HEK293T (cell line): ENCODE measurements around the gene GMDS.

Experiments used
- BHLHE40 ChIP-seq: fragments of 450-650 bp; IDR thresholded peaks from 2 replicates; pipeline ENCODE4 v1.6.1; 2016; ENCODE audit warnings: mild to moderate bottlenecking, moderate library complexity, borderline replicate concordance
- CTBP1 ChIP-seq: fragments of 450-650 bp; IDR thresholded peaks from 2 replicates; pipeline ENCODE4 v1.6.1; 2016; ENCODE audit warnings: borderline replicate concordance
- ELF4 ChIP-seq: fragments of 450-650 bp; IDR thresholded peaks from 2 replicates; pipeline ENCODE4 v1.6.1; 2017; ENCODE audit warnings: antibody characterized with exemption
- FOXA1 ChIP-seq: fragments of 450-650 bp; IDR thresholded peaks from 2 replicates; pipeline ENCODE4 v1.6.1; 2016; ENCODE audit warnings: mild to moderate bottlenecking
- FOXK2 ChIP-seq: fragments of 450-650 bp; IDR thresholded peaks from 2 replicates; pipeline ENCODE4 v1.6.1; 2016; ENCODE audit warnings: mild to moderate bottlenecking
- FOXM1 ChIP-seq: fragments of 450-650 bp; IDR thresholded peaks from 2 replicates; pipeline ENCODE4 v1.6.1; 2017; ENCODE audit warnings: mild to moderate bottlenecking, borderline replicate concordance
- HDGF ChIP-seq: fragments of 450-650 bp; IDR thresholded peaks from 2 replicates; pipeline ENCODE4 v1.6.1; 2017; ENCODE audit warnings: antibody characterized with exemption, borderline replicate concordance
- L3MBTL2 ChIP-seq: fragments of 450-650 bp; conservative IDR thresholded peaks from 2 replicates; pipeline ENCODE4 v1.6.1; 2016; ENCODE audit warnings: mild to moderate bottlenecking
- LEF1 ChIP-seq: fragments of 450-650 bp; IDR thresholded peaks from 2 replicates; pipeline ENCODE4 v1.6.1; 2017; ENCODE audit warnings: mild to moderate bottlenecking, borderline replicate concordance
- SP1 ChIP-seq: fragments of 450-650 bp; IDR thresholded peaks from 2 replicates; pipeline ENCODE4 v1.6.1; 2017
- SUZ12 ChIP-seq: fragments of 450-650 bp; IDR thresholded peaks from 2 replicates; pipeline ENCODE4 v1.6.1; 2016; ENCODE audit warnings: mild to moderate bottlenecking
- TARDBP ChIP-seq: fragments of 450-650 bp; IDR thresholded peaks from 2 replicates; pipeline ENCODE4 v1.6.1; 2016
- ZNF384 ChIP-seq: fragments of 450-650 bp; IDR thresholded peaks from 2 replicates; pipeline ENCODE4 v1.6.1; 2016
- TF ChIP-seq, protein P1 (sequence below): fragments of 450-650 bp; IDR thresholded peaks from 2 replicates; pipeline ENCODE4 v1.6.1; 2016

DNA sequence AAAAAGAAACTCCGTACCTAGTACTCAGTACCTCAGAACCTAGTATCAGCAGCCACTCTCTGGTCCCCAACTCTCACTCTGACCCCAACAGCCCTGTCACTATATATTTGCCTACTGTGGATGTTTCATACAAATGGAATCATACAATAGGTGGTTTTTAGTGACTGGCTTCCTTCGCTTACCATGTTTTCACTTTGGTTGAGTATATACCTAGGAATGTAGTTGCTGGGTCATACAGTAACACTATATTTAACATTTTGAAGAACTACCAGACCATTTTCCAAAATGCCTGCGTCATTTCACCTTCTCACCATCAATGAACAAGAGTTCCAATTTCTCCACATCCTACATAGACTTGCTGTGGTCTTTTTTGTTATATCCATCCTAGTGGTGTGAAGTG lies 283.2 kb downstream of the GMDS start:
- TF ChIP-seq SUZ12 (no peak), FOXK2 (no peak), FOXM1 (no peak), FOXA1 (no peak), SP1 (no peak), BHLHE40 (no peak), HDGF (no peak), L3MBTL2 (no peak), TARDBP (no peak), LEF1 (no peak), ZNF384 (no peak), ELF4 (no peak), CTBP1 (no peak)
- TF ChIP-seq, protein P1, sequence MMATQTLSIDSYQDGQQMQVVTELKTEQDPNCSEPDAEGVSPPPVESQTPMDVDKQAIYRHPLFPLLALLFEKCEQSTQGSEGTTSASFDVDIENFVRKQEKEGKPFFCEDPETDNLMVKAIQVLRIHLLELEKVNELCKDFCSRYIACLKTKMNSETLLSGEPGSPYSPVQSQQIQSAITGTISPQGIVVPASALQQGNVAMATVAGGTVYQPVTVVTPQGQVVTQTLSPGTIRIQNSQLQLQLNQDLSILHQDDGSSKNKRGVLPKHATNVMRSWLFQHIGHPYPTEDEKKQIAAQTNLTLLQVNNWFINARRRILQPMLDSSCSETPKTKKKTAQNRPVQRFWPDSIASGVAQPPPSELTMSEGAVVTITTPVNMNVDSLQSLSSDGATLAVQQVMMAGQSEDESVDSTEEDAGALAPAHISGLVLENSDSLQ: no peak
